Activated CD4-positive, alpha-beta T cell treated with anti-CD3 and anti-CD28 coated beads for 4 hours (primary cell): ENCODE measurements around the gene CCNY.

Experiments used
- DNase-seq, 2 donors: peaks; one replicate each; pipeline ENCODE4 v3.0.0-alpha.2; 2020

CCNY gene

GRCh38 chr10:35600193-35600592 lies 263.9 kb downstream of the CCNY start:
- DNase-seq = no peak

- DNase-seq = no peak
Observed at GRCh38 chr10:35605191-35605590, 268.9 kb downstream of the CCNY start, which contains the start of gene GJD4. Gene GJD4, plus strand, starts transcription at chr10:35605341. Its CDS starts 227 bp downstream, at chr10:35605568.

- DNase-seq = no peak
Observed at GRCh38 chr10:35606430-35606829, 270.1 kb downstream of the CCNY start.

- DNase-seq = no peak
Observed at GRCh38 chr10:35607475-35608327, 271.4 kb downstream of the CCNY start.

GRCh38 chr10:35608328-35608672 lies 272.0 kb downstream of the CCNY start:
- DNase-seq = no peak

GRCh38 chr10:35611750-35612149 lies 275.4 kb downstream of the CCNY start:
- DNase-seq = no peak

GRCh38 chr10:35612385-35613106 lies 276.2 kb downstream of the CCNY start:
- DNase-seq = no peak

GRCh38 chr10:35613107-35613440 lies 276.8 kb downstream of the CCNY start:
- DNase-seq = no peak

- DNase-seq = no peak
Observed at GRCh38 chr10:35613597-35614226, 277.4 kb downstream of the CCNY start.

- DNase-seq = no peak
Observed at GRCh38 chr10:35614312-35614711, 278.0 kb downstream of the CCNY start.
